HG03175 (cell line): ENCODE measurements around the gene MYH15.

Source experiments
- ATAC-seq: cut with Tn5 transposase; IDR thresholded peaks from one replicate; pipeline ENCODE4 v1.9.1; 2021; ENCODE audit warnings: mild to moderate bottlenecking, moderate library complexity; ENCODE audit not compliant: unreplicated experiment

MYH15 gene

DNA sequence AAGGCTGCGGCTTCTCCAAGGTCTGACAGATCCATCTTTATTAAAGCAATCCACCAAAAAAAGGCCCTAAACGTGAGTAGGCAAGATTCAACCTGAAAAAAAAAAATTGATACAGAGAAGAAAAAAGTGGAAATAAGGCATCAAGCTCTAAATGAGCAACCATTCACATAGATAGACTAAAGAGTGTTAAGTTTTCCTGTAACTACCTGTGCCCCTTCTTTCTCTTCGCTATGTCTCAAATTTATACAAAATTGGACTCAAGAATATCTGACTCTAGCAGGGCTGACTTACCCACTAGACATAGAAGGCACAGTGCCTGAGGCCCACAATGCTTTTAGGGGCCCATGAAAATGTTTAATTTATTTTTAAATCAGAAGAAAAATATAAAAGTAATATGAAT is at the start of gene MYH15:
Gene MYH15, minus strand, starts transcription at position 101 of the 400 bp plus-strand sequence. Its CDS starts 66 bp downstream, at position 35.
- ATAC-seq, result no peak

DNA sequence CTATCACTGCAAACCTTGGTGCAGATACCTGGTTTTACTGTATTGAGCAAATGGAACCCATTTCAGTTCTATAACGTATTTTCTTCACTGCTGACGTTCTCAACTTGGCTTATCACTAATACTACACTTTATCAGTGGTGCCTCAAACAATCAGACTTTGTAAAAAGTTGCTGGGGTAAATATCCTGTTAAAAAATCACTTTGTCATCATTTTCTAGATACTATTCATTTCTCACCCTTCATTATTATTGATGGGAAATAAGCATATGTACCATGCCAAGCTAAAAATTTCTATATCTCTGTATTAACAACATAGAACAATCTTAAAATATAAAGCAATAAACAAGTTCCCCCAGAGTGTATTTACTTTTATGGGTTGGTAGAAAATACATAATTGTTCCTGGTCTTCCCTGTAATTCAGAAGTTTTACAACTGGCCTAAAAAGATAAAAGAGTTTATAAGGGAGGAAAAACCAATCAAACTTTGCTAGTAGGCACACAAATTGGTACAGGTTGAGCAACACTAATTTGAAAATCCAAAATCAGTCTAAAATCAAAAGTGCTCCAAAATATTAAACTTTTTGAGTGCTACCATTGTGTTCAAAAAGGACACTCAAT is 45.7 kb upstream of the MYH15 start:
- no peak for ATAC-seq

DNA sequence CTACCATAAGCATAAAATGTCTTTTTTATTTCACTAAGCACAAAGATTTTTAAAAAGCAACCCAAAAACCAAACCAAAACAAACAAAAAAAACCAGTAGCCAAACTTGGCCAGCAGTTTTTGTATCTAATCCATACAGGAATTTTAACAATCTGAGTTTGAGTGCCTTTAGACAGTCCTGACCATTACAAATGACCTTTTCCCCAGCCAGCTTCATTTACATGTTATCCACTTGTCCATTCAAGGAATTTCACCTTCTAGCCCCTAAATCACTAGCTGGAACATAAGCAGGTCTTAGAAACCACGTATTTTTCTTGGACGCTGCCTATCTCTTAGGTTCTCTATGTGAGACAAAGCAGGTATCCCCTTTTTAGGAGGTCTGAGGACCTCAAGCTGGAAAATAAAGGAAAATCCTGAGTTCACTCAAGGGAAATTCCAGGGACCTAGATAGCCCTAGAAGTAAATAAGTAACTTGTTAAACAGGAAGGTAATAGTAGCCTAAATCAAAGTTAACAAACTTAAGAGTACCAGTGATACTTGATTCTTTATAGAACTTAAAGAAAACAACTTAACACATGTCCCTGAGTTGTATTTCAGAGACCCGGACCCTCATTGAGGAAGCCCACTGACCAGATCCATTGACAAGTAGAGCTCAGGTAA is 44.6 kb upstream of the MYH15 start:
- ATAC-seq, result no peak

DNA sequence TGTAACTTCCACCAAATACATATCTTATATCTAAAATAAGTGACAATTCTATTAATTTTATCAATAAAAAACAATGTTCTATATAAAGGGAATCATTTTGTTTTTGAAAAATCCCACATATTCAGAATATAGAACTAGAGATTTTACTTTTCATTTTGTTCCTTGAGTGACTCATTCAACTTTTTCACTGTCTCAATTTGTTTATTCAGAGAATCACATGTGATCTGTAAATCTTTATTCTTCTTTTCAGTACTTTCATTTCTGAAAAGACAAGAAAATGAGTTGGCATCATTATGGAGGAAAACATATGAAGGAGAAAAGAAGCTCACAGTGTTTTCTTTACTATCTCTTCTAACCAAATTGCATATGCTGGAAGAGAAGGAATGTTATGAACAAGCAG is 43.8 kb upstream of the MYH15 start:
- no peak for ATAC-seq

DNA sequence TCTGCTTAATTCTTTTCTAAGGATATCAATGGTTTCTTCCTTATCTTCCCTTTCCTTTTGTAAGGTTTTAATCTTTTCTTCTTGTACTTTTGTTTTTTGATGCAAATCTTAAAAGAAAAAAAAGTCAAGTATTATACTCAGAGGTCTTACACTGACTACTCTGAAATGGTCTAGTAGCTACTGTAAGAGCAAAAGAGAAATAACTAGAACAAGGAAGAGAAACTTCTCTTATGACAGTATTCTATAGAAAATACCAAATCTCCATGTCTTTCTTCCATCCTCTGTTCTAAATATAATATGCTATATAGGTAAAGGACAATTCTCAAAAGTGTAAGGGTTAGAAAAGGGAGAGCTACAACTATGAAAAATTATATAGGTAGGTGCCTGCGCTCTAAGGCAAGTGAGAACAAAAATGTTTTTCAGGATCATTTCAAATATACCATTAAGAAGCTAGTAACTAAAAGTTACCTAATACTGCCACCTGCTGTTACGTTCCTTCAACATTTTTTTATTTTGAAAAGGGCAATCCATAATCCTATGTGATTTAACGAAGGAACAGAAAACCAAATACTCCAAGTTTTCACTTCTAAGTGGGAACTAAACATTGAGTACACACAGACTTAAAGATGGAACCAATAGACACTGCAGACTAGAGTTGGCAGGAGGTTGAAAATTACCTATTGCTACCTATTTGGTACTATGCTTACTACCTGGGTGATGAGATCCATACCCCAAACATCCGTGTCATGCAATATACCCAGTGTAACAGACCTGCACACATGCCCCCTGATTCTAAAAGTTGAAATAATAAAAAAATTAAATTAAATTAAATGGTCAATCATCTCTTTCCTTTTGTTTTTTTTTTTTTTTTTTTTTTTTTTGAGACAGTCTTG is 42.1 kb upstream of the MYH15 start:
- no peak for ATAC-seq

DNA sequence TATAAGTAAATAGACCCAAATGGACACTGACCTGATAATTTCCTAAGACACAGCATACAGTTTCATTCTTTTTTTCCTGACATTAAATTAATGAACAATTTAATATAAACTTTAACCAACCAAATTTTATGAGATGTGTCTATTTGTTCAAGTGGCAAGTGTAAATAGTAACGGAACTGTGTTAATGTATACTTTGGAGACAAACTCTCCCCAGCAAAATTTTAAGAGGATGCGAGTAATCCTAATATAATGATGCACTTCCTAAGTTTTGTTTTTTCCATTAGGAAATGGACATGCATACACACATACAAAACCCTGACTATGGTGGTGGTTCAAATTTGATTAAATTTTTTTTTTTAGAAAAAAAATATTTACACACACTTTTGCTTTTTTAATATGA is 38.5 kb upstream of the MYH15 start:
- no peak for ATAC-seq

DNA sequence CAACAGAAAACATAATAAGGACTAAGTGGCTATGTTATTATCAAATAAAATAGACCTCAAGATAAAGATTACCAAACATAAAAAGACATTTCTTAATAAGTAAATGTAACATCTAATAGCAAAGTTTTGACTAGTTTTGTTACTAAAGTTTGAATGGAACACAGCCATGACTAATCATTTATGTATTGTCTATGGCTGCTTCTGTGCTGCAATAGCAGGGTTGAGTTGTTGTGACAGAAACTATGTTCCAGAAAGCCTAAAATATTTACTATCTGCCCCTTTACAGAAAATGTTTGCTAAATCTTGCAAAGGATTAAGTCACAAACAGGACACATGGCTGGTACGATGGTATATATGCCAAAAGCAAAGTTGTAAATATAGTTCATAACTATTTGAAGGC is 37.9 kb upstream of the MYH15 start:
- ATAC-seq, result no peak

DNA sequence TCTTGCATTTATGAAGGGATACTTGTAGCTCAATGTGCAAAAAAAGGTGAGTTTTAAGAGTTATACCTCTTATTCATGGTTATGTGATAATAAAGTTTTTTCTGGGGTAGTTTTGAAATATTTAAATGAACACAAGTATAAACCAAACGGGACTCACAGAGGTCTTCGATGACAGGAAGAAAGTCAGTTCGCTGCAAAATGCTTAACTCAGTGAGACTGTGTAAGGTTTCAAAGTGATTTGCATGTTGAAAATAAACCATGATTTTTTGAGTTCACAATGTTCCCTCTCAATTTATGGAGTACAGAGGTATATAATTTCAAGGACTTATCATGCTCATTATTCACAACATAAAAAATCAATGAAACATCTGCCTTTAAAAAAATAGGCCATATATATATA is 36.3 kb upstream of the MYH15 start:
- ATAC-seq, result no peak

DNA sequence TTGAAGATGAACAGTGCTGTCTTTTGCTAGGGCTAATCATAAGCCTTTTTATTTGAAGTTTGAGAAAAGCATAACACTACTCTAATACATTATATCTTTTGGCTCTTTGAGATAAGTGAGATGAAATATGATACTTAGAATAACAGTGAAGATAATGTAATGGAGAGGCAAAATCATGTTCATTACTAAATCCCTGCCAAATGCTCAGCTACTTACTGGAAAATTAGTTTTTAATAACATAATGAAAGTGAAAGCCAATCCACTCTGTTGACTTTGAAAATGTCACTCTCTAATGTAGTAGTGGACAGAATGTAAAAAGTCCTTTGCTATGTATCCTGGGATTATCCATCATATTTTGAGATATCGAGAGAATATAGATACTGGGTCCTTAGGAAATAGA is 35.9 kb upstream of the MYH15 start:
- ATAC-seq, result peak; percentile 49

DNA sequence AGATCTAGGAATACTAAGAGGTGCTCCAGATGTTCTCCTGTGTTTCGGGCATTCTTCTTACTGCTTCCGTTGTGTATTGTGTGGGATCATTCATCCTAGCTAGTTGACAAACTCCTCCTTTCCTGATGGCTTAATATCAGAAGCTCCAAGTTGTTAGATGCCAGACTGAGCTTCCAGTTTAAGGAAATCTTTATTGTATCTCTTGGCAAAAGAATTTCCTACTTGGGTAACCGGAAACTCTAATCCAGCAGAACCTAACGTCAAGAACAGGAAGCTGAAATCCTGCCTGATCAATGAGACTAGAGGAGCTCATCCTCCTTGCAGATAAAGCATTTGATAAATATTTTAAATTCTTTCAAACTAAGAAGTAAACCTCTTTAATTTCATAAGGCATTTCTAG is 27.7 kb upstream of the MYH15 start:
- no peak for ATAC-seq

DNA sequence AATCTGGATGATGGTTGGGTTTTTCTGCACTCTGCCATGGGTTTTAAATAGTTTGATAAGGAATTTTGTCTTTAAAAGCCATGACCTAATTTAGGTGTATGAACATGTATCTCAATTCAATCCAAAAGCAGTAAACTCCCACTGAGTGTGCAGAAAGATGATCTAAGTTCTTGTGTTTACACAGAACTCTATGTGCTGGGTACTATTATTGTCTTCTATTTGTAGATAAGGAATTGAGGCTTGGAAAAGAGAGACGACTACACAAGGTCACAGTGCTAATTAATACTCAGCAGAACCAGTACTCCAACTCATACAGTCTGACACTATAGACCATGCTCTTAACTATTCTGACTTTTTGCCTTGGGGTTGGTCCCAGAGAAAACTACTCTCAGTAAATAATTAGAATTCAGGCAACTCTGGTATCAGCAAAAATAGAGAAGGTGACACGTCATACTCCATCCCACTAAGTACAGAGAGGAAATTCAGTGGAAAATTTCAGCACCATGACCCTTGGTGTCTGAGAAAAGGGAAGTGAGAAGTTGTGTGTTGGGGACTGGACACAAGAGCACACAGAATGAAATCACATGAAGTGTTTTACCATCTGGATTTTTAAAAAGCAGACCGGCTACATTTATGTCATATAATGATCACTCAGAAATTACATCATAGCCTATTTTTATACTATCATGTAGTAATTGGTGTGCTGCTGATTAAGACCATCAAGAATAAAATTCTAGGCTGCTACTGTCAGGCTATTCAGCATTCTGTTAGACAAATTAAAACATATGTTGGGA is 18.3 kb upstream of the MYH15 start:
- peak; percentile 92 for ATAC-seq

DNA sequence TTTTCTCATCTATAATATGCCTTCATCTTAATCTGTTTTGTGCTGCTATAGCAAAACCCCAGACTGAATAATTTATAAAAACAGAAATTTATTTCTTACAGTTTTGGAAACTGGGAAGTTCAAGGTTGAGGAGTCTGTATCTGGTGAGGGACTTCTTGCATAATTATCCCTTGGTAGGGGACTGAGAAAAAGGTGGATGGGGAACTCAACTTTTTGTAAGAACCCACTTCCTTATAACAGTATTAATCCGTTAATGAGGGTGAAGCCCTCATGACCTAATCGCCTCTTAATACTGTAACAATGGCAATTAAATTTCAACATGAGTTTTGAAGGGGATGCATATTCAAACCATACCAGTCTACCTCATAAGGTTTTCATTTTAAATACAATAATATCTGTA is 17.4 kb upstream of the MYH15 start:
- no peak for ATAC-seq

DNA sequence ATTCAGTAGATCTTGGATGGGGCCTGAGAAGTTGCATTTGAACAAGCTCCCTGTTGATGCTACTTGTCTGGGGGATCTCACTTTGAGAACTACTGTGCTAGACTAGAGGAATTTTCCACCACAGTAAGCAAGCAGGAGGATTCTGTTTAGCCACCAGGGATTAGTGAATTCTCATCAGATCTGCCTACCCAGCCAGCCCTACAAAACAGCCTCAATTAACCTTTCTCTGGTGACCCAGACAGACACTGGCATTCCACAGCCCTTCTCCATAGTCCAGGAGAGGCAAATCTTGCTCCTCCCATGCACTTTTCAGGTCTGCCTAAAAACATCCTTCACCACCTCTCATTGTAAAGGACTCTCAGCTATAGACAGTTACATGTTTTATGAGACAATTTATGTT is 16.7 kb upstream of the MYH15 start:
- no peak for ATAC-seq

DNA sequence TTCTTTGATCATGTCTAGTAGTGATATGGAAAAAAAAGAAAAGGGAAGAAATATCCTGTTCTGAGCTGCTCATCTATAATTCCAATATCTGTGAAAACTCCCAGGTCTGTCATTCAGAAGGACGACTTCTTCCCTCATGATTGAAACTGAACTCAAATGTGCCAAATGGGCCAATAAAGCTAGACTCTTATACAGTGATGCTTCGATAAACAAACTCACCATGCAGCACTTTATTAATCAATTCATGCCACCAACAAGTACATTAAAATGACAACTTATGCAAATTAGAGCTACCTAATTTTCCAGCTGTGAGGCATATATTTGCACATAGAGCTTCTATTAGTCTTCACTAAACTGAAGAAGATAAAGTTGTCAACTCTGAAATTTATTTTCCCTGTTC is 15.6 kb upstream of the MYH15 start:
- no peak for ATAC-seq

DNA sequence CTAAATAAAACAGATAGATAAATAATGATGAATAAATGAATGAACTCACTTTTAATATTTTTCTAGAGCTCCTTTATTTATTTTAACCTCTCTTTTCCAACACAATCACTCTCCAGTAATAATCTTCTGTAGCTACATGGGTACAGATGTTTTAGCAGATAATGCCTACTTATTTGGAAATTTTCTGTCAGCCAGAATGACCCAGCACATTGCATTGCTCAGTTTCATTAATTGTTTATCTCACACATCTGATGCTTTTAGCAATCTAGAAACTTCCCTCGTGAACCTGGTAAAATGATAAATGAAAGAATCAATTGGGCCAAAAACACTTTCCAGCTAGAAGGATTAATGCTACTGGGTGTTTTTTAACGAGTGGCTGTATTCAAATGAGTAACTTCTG is 14.9 kb upstream of the MYH15 start:
- ATAC-seq, result no peak

DNA sequence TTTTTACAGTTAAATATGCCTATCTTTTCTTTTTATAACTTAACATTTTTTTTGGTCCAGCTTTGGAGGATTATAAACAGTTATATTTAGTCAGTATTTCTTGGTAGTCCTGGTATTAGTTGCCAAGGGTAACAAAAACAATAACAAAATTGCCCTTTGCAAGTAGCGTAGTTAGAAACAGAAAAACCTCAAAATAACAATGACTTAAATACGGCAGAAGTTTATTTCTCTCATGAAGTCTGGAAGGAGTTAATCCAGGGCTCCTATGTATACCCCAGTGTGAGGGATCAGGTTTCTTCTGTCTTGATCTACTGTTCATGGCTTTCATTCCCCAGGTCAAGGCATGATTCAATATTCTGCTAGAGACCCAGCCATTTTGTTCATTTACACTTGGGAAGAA is 14.1 kb upstream of the MYH15 start:
- ATAC-seq, result no peak

DNA sequence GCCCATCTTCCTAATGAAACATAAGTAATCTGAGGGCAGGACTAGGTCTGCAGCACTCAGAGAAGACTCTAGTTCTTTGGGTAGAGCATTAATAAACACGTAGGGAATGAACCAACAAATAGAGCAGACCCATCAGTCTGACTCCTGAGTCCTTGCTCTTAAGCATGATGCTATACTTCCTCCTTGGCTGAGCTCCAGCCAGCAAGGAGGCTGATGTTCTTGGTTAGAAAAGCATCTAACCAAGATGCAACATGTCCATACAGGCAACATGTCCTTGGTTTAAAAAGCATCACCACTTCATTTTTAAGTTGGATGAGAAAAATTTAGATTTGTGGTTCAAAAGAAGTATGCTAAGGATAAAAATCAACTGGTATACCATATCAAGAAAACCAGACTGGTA is 8.5 kb upstream of the MYH15 start:
- no peak for ATAC-seq

DNA sequence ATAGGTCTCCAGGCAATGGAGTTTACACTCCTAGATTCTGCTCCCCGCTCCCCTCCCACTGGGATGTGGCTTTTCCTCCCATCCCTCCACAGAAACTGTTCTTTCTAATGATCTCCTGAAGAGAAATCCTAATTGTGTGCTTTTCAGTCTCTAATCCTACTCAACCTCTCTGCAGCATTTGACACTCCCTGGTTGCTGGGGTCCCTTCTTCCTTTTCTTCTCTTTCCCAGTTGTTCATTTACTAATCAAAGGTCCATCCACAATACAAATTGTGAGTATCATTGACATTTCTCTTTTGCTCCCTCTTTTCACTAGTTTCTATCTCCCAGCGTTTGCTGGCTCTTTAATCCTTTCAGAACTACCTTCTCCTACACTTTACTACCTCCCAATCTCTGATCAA is 6.5 kb upstream of the MYH15 start:
- no peak for ATAC-seq

DNA sequence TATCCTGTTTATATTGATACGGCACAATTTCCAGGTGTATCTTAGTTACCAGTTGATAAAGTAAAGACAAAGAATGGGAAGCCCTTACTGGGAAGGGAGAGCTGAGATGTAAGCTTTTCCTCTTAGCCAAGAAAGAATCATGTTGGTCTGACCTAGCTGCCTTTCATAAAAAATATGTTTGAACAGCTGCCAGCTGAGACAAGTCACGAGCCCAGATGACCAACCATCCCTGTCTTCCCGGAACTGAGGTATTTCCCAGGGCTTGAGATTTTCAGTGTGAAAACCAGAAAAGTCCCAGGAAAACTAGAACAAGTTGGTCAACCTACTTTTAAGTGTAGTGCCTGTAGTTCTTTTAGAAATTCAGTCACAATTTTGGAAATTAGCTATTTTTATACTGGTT is 3.6 kb upstream of the MYH15 start:
- no peak for ATAC-seq

DNA sequence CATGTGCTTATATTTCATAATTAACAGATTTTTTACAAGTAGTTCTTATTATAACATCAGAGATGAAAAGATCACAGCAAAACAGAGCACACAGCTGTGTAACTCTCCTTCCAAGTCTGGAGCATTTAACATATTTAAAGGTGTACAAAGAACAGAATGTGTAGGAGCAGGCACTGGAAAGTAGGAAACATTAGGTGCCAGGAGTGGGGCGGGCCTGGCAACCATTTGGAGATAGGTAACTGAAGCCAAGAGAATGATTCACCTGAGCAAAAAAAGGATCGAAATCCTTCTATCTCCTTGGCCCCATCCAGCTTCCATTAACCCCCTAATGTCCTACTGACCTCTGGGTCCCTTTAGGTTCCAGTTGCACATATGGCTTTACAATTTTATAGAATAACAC is 2.3 kb upstream of the MYH15 start:
- ATAC-seq, result no peak

DNA sequence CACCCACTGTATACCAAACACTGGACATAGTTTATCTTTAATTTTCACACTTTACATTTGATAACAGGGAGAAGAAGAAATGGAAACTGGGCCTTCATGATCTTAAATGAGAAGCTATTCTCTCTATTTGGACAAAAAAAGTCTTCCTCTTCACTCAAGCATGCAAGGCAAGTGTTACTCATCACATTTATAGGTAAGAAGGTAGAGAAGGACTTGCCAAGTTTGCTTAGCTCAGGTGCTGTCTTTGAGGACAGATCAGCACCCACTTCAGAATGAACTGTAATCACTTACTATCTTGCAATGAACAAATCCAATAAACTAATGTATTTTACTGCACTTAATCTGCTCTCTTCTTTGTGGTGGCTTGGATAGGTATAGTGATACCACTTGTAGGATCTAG is 1.1 kb upstream of the MYH15 start:
- ATAC-seq, result no peak
